Activated naive CD4-positive, alpha-beta T cell (primary cell): ENCODE measurements around the gene CASP5.
"Not testable (repeated sequence)": the region's sequence is repeated elsewhere in the genome, so short reads cannot be mapped to it uniquely, and the experiment has no call there.

Experiments
- DNase-seq, 4 experiments: peaks; one replicate each; lab custom pipeline; 2025; lab: John Stamatoyannopoulos, UW

The CASP5 gene

GRCh38 chr11:105023003-105023402 lies at the start of gene CASP5:
CASP5 (minus strand) TSS chr11:105023168; CDS start chr11:105023136, 32 bp downstream.
- no peak for DNase-seq

GRCh38 chr11:105072080-105072479 lies 49.1 kb upstream of the CASP5 start:
- not testable (repeated sequence) for DNase-seq

GRCh38 chr11:105071089-105071732 lies 48.2 kb upstream of the CASP5 start:
- no peak for DNase-seq

GRCh38 chr11:105070306-105070705 lies 47.3 kb upstream of the CASP5 start:
- no peak for DNase-seq

GRCh38 chr11:105069749-105070148 lies 46.8 kb upstream of the CASP5 start:
- DNase-seq: not testable (repeated sequence)

- not testable (repeated sequence) for DNase-seq
Observed at GRCh38 chr11:105063245-105063941, 40.4 kb upstream of the CASP5 start.

- DNase-seq: no peak
Observed at GRCh38 chr11:105057432-105057831, 34.5 kb upstream of the CASP5 start.

- DNase-seq: no peak
Observed at GRCh38 chr11:105056446-105056845, 33.5 kb upstream of the CASP5 start.

- no peak for DNase-seq
Observed at GRCh38 chr11:105054723-105055493, 31.9 kb upstream of the CASP5 start.

- DNase-seq: no peak
Observed at GRCh38 chr11:105052487-105052886, 29.5 kb upstream of the CASP5 start.

- DNase-seq: no peak
Observed at GRCh38 chr11:105051559-105051958, 28.6 kb upstream of the CASP5 start.

- no peak for DNase-seq
Observed at GRCh38 chr11:105049481-105049880, 26.5 kb upstream of the CASP5 start.

- no peak for DNase-seq
Observed at GRCh38 chr11:105046898-105047579, 24.1 kb upstream of the CASP5 start.

- no peak for DNase-seq
Observed at GRCh38 chr11:105045676-105046296, 22.8 kb upstream of the CASP5 start.

GRCh38 chr11:105044557-105045524 lies 21.9 kb upstream of the CASP5 start, which contains the start of gene CARD16:
CARD16 (minus strand) TSS chr11:105045335; CDS start chr11:105045297, 38 bp downstream.
- DNase-seq: peak in 1 of 4 experiments; percentile 1

- DNase-seq: no peak
Observed at GRCh38 chr11:105042178-105042577, 19.2 kb upstream of the CASP5 start.

- DNase-seq: no peak
Observed at GRCh38 chr11:105040703-105041102, 17.7 kb upstream of the CASP5 start.

- DNase-seq: no peak
Observed at GRCh38 chr11:105034813-105035620, 12.0 kb upstream of the CASP5 start, which contains the start of gene CASP1. CASP1 (minus strand) TSS chr11:105035144; CDS start chr11:105035113, 31 bp downstream.

GRCh38 chr11:105034388-105034787 lies 11.4 kb upstream of the CASP5 start:
- not testable (repeated sequence) for DNase-seq
